GM18873 (cell line): Measurements from ENCODE around the gene TAPBP.

Source experiments
- ATAC-seq: cut with Tn5 transposase; IDR thresholded peaks from one replicate; pipeline ENCODE4 v1.9.1; 2021; ENCODE audit warnings: mild to moderate bottlenecking, moderate library complexity, moderate number of reproducible peaks; ENCODE audit not compliant: unreplicated experiment, low FRiP score

The TAPBP gene

GRCh38 chr6:33249732-33250630, 63.9 kb downstream of the TAPBP start:
- ATAC-seq: no peak
